ENCODE measurements around the gene FAN1.

The FAN1 gene

GRCh38 chr15:30904812-30905211 is 1.1 kb downstream of the FAN1 start:
- H3K27ac Mint-ChIP-seq = no peak overlapping the region

GRCh38 chr15:30905821-30906220 is 2.1 kb downstream of the FAN1 start:
- peaks cover 18% of the 10 kb centered on the region for H3K36me3 Mint-ChIP-seq
- H3K4me1 Mint-ChIP-seq = peaks cover 39% of the 10 kb centered on the region
- H3K4me3 Mint-ChIP-seq = no peak overlapping the region
- no peak overlapping the region for H3K27ac Mint-ChIP-seq
- CTCF ChIA-PET = no interaction called here
- no peak for DNase-seq
- H3K9me3 Mint-ChIP-seq = no peaks in the 10 kb centered on the region
- peaks cover 18% of the 10 kb centered on the region for H3K27me3 Mint-ChIP-seq

More at GRCh38 chr15:30904812-30905211, 1.1 kb downstream of the FAN1 start:
- no peak for DNase-seq
- H3K9me3 Mint-ChIP-seq = no peaks in the 10 kb centered on the region
- H3K4me1 Mint-ChIP-seq = peaks cover 39% of the 10 kb centered on the region
- H3K36me3 Mint-ChIP-seq = peaks cover 17% of the 10 kb centered on the region
- CTCF ChIA-PET = no interaction called here
- peaks cover 28% of the 10 kb centered on the region for H3K27me3 Mint-ChIP-seq
- H3K4me3 Mint-ChIP-seq = peak overlapping the region; percentile 85

GRCh38 chr15:30906366-30906765 is 2.7 kb downstream of the FAN1 start:
- Mint-ChIP-seq H3K9me3 (no peaks in the 10 kb centered on the region), H3K4me1 (peaks cover 39% of the 10 kb centered on the region), H3K27ac (no peak overlapping the region), H3K4me3 (no peak overlapping the region), H3K36me3 (peaks cover 18% of the 10 kb centered on the region), H3K27me3 (peaks cover 15% of the 10 kb centered on the region)
- no peak for DNase-seq
- CTCF ChIA-PET = no interaction called here

GRCh38 chr15:30913761-30914160 is 10.0 kb downstream of the FAN1 start:
- no peak overlapping the region for H3K4me3 Mint-ChIP-seq
- CTCF ChIA-PET = interaction anchor here (0.9 kb wide), 1 partner anchor 215 kb away, joined by 3 read pairs; no protein-coding TSS in a partner anchor
- H3K27me3 Mint-ChIP-seq = no peaks in the 10 kb centered on the region
- H3K4me1 Mint-ChIP-seq = peaks cover 2% of the 10 kb centered on the region
- peaks cover 23% of the 10 kb centered on the region for H3K36me3 Mint-ChIP-seq
- DNase-seq = no peak
- no peaks in the 10 kb centered on the region for H3K9me3 Mint-ChIP-seq
- H3K27ac Mint-ChIP-seq = no peak overlapping the region

GRCh38 chr15:30917013-30917412 is 13.3 kb downstream of the FAN1 start:
- CTCF ChIA-PET = no interaction called here
- Mint-ChIP-seq H3K9me3 (no peaks in the 10 kb centered on the region), H3K27me3 (no peaks in the 10 kb centered on the region), H3K4me3 (no peak overlapping the region), H3K27ac (no peak overlapping the region), H3K4me1 (no peaks in the 10 kb centered on the region), H3K36me3 (peaks cover 18% of the 10 kb centered on the region)
- no peak for DNase-seq

GRCh38 chr15:30917675-30918074 is 14.0 kb downstream of the FAN1 start:
- no peak overlapping the region for H3K4me3 Mint-ChIP-seq
- H3K27me3 Mint-ChIP-seq = no peaks in the 10 kb centered on the region
- H3K27ac Mint-ChIP-seq = no peak overlapping the region
- H3K4me1 Mint-ChIP-seq = no peaks in the 10 kb centered on the region
- peaks cover 18% of the 10 kb centered on the region for H3K36me3 Mint-ChIP-seq
- DNase-seq = no peak
- H3K9me3 Mint-ChIP-seq = no peaks in the 10 kb centered on the region
- CTCF ChIA-PET = no interaction called here

- CTCF ChIA-PET = no interaction called here
- Mint-ChIP-seq H3K36me3 (peaks cover 18% of the 10 kb centered on the region), H3K4me1 (no peaks in the 10 kb centered on the region), H3K4me3 (no peak overlapping the region), H3K27ac (no peak overlapping the region), H3K27me3 (no peaks in the 10 kb centered on the region), H3K9me3 (no peaks in the 10 kb centered on the region)
- DNase-seq = no peak
Measured at GRCh38 chr15:30918366-30918765, 14.7 kb downstream of the FAN1 start.

GRCh38 chr15:30919877-30920550 is 16.3 kb downstream of the FAN1 start:
- Mint-ChIP-seq H3K4me1 (no peaks in the 10 kb centered on the region), H3K27me3 (no peaks in the 10 kb centered on the region), H3K9me3 (no peaks in the 10 kb centered on the region), H3K36me3 (peaks cover 20% of the 10 kb centered on the region), H3K27ac (no peak overlapping the region), H3K4me3 (no peak overlapping the region)
- CTCF ChIA-PET = no interaction called here
- DNase-seq = no peak

GRCh38 chr15:30921106-30921505 is 17.4 kb downstream of the FAN1 start:
- CTCF ChIA-PET = no interaction called here
- no peaks in the 10 kb centered on the region for H3K9me3 Mint-ChIP-seq

GRCh38 chr15:30921781-30922479 is 18.2 kb downstream of the FAN1 start:
- Mint-ChIP-seq H3K27me3 (no peaks in the 10 kb centered on the region), H3K27ac (no peak overlapping the region), H3K4me1 (no peaks in the 10 kb centered on the region), H3K36me3 (peaks cover 16% of the 10 kb centered on the region), H3K9me3 (no peaks in the 10 kb centered on the region), H3K4me3 (no peak overlapping the region)
- DNase-seq = no peak
- CTCF ChIA-PET = no interaction called here

More at GRCh38 chr15:30921106-30921505, 17.4 kb downstream of the FAN1 start:
- H3K4me1 Mint-ChIP-seq = no peaks in the 10 kb centered on the region
- no peaks in the 10 kb centered on the region for H3K27me3 Mint-ChIP-seq
- peaks cover 19% of the 10 kb centered on the region for H3K36me3 Mint-ChIP-seq
- no peak overlapping the region for H3K4me3 Mint-ChIP-seq
- H3K27ac Mint-ChIP-seq = no peak overlapping the region
- no peak for DNase-seq

- Mint-ChIP-seq H3K4me1 (no peaks in the 10 kb centered on the region), H3K4me3 (no peak overlapping the region), H3K36me3 (peaks cover 18% of the 10 kb centered on the region), H3K9me3 (no peaks in the 10 kb centered on the region), H3K27me3 (no peaks in the 10 kb centered on the region), H3K27ac (no peak overlapping the region)
- CTCF ChIA-PET = interaction anchor here (0.6 to 0.8 kb wide), 2 partner anchors 63 to 85 kb away, joined by 3 read pairs; no protein-coding TSS in a partner anchor
- DNase-seq = no peak
Measured at GRCh38 chr15:30922480-30923311, 19.0 kb downstream of the FAN1 start.

- Mint-ChIP-seq H3K4me1 (no peaks in the 10 kb centered on the region), H3K9me3 (no peaks in the 10 kb centered on the region), H3K27ac (no peak overlapping the region), H3K36me3 (peaks cover 16% of the 10 kb centered on the region), H3K4me3 (no peak overlapping the region), H3K27me3 (no peaks in the 10 kb centered on the region)
- CTCF ChIA-PET = interaction anchor here (0.6 to 0.8 kb wide), 2 partner anchors 64 to 84 kb away, joined by 3 read pairs; no protein-coding TSS in a partner anchor
- DNase-seq = no peak
Measured at GRCh38 chr15:30923429-30923828, 19.7 kb downstream of the FAN1 start.

GRCh38 chr15:30924353-30924752 is 20.6 kb downstream of the FAN1 start:
- H3K27me3 Mint-ChIP-seq = no peaks in the 10 kb centered on the region
- no peaks in the 10 kb centered on the region for H3K4me1 Mint-ChIP-seq
- no peak overlapping the region for H3K27ac Mint-ChIP-seq
- no peak overlapping the region for H3K4me3 Mint-ChIP-seq
- no peak for DNase-seq
- CTCF ChIA-PET = no interaction called here
- no peaks in the 10 kb centered on the region for H3K9me3 Mint-ChIP-seq
- peaks cover 19% of the 10 kb centered on the region for H3K36me3 Mint-ChIP-seq

- Mint-ChIP-seq H3K4me3 (no peak overlapping the region), H3K36me3 (peaks cover 25% of the 10 kb centered on the region)
Measured at GRCh38 chr15:30925686-30926085, 22.0 kb downstream of the FAN1 start.

More at GRCh38 chr15:30925686-30926085, 22.0 kb downstream of the FAN1 start:
- H3K27ac Mint-ChIP-seq = no peak overlapping the region
- no peak for DNase-seq
- no peaks in the 10 kb centered on the region for H3K9me3 Mint-ChIP-seq
- CTCF ChIA-PET = no interaction called here
- H3K27me3 Mint-ChIP-seq = no peaks in the 10 kb centered on the region
- H3K4me1 Mint-ChIP-seq = no peaks in the 10 kb centered on the region

Measured in activated naive CD4-positive, alpha-beta T cell treated with anti-CD3 and anti-CD28 coated beads, Interleukin-2, amount 10 ng/mL, durations not matched to agents 7 days and 5 days (primary cell).